ENCODE data around the gene COL28A1. TPM values are rescaled to one million over a fixed set of nuclear protein-coding genes. Genes with fewer than 3 reads are reported as not detected.

The COL28A1 gene
- total and polyA plus RNA-seq, 2 experiments from 2014 or later = 0.31 to 0.70 TPM

DNA sequence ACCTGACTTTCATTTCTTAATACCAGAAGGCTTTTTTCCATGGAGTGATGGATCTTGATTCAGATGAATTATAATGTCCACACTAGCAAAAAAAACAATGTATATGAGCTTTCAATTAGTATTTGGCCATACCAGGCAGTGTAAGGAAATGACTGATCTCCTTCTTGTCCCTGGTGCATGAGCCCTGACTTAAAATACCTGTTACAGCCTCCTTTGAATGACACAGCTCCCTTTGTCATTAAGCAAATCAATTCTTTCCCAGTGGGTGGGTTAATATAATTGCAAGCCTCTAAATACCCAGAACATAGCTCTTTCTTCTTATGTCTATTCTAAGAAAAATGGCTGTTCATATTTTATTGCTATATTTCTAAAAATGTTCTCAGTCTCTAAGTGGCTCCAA lies 188.6 kb downstream of the COL28A1 start:
- peaks cover 41% of the 10 kb centered on the region for H3K9me3 Mint-ChIP-seq
- H3K27ac Mint-ChIP-seq = peak overlapping the region; percentile 69
- Histone ChIP-seq H3K4me2 (peak overlapping the region; percentile 37), H3K79me2 (replicated peaks; ENCODE audit: insufficient read depth) (no peaks in the 10 kb centered on the region), H3K27me3 (ENCODE audit: insufficient read depth) (no peaks in the 10 kb centered on the region), H3K4me3 (no peak overlapping the region), H2AFZ (no peak overlapping the region; the same call in 1 of the 2 replicates), H3K4me1 (ENCODE audit: insufficient read depth) (peaks cover 41% of the 10 kb centered on the region), H3K9me2 (ENCODE audit: insufficient read depth) (0 out of 2 replicates have a peak, but pooled peaks cover 3% of the 10 kb centered on the region), H4K20me1 (replicated peaks; ENCODE audit: insufficient read depth) (no peaks in the 10 kb centered on the region), H3K36me3 (ENCODE audit: insufficient read depth) (0 out of 2 replicates have a peak, but pooled peaks cover 11% of the 10 kb centered on the region), H3K27ac (ENCODE audit: low read depth) (peak overlapping the region; percentile 91), H3F3A (replicated peaks; ENCODE audit: low read depth) (peaks cover 5% of the 10 kb centered on the region; the same call in 1 of the 2 replicates)
- peaks cover 52% of the 10 kb centered on the region for H3K4me1 Mint-ChIP-seq
- H3K4me3 Mint-ChIP-seq = no peak overlapping the region
- H3K36me3 Mint-ChIP-seq (ENCODE audit: low read depth) = peaks cover 43% of the 10 kb centered on the region
- peak; percentile 62 for DNase-seq (ENCODE audit: low spot score)
- peaks cover 4% of the 10 kb centered on the region for H3K27me3 Mint-ChIP-seq (ENCODE audit: insufficient read depth, low read depth, poor library complexity)
- peak; percentile 87 for ATAC-seq
- TF ChIP-seq NANOG (IDR thresholded peaks at IDR 0.05; ENCODE audit: borderline replicate concordance) (peak; percentile 66; the same call in 1 of the 2 replicates), STAT1 (IDR thresholded peaks at IDR 0.05; ENCODE audit: unreplicated experiment) (no peak), CREB1 (CRISPR knock-in tag; IDR thresholded peaks at IDR 0.05; ENCODE audit: low read depth) (no peak)

DNA sequence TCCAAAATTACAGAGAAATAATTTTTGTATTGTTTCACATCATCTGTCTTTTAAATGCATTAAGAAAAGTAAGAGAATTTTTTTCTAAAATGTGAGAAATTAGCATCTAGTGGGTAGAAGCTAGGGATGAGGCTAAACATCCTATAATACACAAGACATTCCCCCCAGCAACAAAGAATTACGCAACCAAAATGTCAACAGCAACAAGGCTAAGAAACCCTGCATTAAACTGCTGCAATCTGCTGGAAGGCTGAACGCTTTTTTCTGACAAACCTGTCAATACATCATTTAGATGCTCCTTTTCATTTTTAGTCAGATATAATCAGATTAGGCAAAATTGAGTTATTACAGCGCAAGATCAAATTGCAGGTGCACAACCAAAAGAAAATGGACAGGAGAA lies 191.1 kb downstream of the COL28A1 start:
- H3K9me2 ChIP-seq (ENCODE audit: insufficient read depth) = no peaks in the 10 kb centered on the region
- peak overlapping the region; percentile 30; the same call in 1 of the 2 replicates for H3K27ac Mint-ChIP-seq
- ATAC-seq = no peak
- TF ChIP-seq JUNB (IDR thresholded peaks at IDR 0.05; ENCODE audit: unreplicated experiment) = no peak
- TF ChIP-seq, protein P1, sequence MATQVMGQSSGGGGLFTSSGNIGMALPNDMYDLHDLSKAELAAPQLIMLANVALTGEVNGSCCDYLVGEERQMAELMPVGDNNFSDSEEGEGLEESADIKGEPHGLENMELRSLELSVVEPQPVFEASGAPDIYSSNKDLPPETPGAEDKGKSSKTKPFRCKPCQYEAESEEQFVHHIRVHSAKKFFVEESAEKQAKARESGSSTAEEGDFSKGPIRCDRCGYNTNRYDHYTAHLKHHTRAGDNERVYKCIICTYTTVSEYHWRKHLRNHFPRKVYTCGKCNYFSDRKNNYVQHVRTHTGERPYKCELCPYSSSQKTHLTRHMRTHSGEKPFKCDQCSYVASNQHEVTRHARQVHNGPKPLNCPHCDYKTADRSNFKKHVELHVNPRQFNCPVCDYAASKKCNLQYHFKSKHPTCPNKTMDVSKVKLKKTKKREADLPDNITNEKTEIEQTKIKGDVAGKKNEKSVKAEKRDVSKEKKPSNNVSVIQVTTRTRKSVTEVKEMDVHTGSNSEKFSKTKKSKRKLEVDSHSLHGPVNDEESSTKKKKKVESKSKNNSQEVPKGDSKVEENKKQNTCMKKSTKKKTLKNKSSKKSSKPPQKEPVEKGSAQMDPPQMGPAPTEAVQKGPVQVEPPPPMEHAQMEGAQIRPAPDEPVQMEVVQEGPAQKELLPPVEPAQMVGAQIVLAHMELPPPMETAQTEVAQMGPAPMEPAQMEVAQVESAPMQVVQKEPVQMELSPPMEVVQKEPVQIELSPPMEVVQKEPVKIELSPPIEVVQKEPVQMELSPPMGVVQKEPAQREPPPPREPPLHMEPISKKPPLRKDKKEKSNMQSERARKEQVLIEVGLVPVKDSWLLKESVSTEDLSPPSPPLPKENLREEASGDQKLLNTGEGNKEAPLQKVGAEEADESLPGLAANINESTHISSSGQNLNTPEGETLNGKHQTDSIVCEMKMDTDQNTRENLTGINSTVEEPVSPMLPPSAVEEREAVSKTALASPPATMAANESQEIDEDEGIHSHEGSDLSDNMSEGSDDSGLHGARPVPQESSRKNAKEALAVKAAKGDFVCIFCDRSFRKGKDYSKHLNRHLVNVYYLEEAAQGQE (IDR thresholded peaks at IDR 0.05; ENCODE audit: unreplicated experiment) = no peak
- no peak for TF ChIP-seq CREB1 (CRISPR knock-in tag; IDR thresholded peaks at IDR 0.05; ENCODE audit: low read depth)
- TF ChIP-seq, protein P2, sequence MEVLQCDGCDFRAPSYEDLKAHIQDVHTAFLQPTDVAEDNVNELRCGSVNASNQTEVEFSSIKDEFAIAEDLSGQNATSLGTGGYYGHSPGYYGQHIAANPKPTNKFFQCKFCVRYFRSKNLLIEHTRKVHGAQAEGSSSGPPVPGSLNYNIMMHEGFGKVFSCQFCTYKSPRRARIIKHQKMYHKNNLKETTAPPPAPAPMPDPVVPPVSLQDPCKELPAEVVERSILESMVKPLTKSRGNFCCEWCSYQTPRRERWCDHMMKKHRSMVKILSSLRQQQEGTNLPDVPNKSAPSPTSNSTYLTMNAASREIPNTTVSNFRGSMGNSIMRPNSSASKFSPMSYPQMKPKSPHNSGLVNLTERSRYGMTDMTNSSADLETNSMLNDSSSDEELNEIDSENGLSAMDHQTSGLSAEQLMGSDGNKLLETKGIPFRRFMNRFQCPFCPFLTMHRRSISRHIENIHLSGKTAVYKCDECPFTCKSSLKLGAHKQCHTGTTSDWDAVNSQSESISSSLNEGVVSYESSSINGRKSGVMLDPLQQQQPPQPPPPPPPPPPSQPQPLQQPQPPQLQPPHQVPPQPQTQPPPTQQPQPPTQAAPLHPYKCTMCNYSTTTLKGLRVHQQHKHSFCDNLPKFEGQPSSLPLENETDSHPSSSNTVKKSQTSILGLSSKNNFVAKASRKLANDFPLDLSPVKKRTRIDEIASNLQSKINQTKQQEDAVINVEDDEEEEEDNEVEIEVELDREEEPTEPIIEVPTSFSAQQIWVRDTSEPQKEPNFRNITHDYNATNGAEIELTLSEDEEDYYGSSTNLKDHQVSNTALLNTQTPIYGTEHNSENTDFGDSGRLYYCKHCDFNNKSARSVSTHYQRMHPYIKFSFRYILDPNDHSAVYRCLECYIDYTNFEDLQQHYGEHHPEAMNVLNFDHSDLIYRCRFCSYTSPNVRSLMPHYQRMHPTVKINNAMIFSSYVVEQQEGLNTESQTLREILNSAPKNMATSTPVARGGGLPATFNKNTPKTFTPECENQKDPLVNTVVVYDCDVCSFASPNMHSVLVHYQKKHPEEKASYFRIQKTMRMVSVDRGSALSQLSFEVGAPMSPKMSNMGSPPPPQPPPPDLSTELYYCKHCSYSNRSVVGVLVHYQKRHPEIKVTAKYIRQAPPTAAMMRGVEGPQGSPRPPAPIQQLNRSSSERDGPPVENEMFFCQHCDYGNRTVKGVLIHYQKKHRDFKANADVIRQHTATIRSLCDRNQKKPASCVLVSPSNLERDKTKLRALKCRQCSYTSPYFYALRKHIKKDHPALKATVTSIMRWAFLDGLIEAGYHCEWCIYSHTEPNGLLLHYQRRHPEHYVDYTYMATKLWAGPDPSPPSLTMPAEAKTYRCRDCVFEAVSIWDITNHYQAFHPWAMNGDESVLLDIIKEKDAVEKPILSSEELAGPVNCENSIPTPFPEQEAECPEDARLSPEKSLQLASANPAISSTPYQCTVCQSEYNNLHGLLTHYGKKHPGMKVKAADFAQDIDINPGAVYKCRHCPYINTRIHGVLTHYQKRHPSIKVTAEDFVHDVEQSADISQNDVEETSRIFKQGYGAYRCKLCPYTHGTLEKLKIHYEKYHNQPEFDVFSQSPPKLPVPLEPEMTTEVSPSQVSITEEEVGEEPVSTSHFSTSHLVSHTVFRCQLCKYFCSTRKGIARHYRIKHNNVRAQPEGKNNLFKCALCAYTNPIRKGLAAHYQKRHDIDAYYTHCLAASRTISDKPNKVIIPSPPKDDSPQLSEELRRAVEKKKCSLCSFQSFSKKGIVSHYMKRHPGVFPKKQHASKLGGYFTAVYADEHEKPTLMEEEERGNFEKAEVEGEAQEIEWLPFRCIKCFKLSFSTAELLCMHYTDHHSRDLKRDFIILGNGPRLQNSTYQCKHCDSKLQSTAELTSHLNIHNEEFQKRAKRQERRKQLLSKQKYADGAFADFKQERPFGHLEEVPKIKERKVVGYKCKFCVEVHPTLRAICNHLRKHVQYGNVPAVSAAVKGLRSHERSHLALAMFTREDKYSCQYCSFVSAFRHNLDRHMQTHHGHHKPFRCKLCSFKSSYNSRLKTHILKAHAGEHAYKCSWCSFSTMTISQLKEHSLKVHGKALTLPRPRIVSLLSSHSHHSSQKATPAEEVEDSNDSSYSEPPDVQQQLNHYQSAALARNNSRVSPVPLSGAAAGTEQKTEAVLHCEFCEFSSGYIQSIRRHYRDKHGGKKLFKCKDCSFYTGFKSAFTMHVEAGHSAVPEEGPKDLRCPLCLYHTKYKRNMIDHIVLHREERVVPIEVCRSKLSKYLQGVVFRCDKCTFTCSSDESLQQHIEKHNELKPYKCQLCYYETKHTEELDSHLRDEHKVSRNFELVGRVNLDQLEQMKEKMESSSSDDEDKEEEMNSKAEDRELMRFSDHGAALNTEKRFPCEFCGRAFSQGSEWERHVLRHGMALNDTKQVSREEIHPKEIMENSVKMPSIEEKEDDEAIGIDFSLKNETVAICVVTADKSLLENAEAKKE (CRISPR knock-in tag; IDR thresholded peaks at IDR 0.05) = no peak
- TF ChIP-seq, protein P3, sequence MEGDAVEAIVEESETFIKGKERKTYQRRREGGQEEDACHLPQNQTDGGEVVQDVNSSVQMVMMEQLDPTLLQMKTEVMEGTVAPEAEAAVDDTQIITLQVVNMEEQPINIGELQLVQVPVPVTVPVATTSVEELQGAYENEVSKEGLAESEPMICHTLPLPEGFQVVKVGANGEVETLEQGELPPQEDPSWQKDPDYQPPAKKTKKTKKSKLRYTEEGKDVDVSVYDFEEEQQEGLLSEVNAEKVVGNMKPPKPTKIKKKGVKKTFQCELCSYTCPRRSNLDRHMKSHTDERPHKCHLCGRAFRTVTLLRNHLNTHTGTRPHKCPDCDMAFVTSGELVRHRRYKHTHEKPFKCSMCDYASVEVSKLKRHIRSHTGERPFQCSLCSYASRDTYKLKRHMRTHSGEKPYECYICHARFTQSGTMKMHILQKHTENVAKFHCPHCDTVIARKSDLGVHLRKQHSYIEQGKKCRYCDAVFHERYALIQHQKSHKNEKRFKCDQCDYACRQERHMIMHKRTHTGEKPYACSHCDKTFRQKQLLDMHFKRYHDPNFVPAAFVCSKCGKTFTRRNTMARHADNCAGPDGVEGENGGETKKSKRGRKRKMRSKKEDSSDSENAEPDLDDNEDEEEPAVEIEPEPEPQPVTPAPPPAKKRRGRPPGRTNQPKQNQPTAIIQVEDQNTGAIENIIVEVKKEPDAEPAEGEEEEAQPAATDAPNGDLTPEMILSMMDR (conservative IDR thresholded peaks at IDR 0.05; ENCODE audit: low read depth in 2 of 2) = no peak
- no peak for TF ChIP-seq ZNF114 (CRISPR knock-in tag; IDR thresholded peaks at IDR 0.05)
- TF ChIP-seq EZH2phosphoT487 (IDR thresholded peaks at IDR 0.05; ENCODE audit: unreplicated experiment) = no peak
- no peak for TF ChIP-seq EZH2 (IDR thresholded peaks at IDR 0.05; ENCODE audit: low read depth, unreplicated experiment)
- TF ChIP-seq STAT1 (IDR thresholded peaks at IDR 0.05; ENCODE audit: unreplicated experiment) = no peak

More for the DNA sequence above, 191.1 kb downstream of the COL28A1 start:
- peaks cover 37% of the 10 kb centered on the region for H3K4me1 Mint-ChIP-seq
- Histone ChIP-seq H3K27ac (ENCODE audit: low read depth) (no peak overlapping the region), H3K27me3 (ENCODE audit: insufficient read depth) (no peaks in the 10 kb centered on the region), H3K79me2 (replicated peaks; ENCODE audit: insufficient read depth) (no peaks in the 10 kb centered on the region), H3F3A (replicated peaks; ENCODE audit: low read depth) (no peaks in the 10 kb centered on the region), H3K4me3 (no peak overlapping the region), H3K4me2 (no peak overlapping the region), H3K36me3 (ENCODE audit: insufficient read depth) (no peaks in the 10 kb centered on the region), H4K20me1 (replicated peaks; ENCODE audit: insufficient read depth) (no peaks in the 10 kb centered on the region), H3K4me1 (ENCODE audit: insufficient read depth) (peaks cover 41% of the 10 kb centered on the region), H2AFZ (no peak overlapping the region)
- no peak overlapping the region for H3K4me3 Mint-ChIP-seq
- H3K36me3 Mint-ChIP-seq (ENCODE audit: low read depth) = peaks cover 20% of the 10 kb centered on the region
- no peak for DNase-seq (ENCODE audit: low spot score)
- peaks cover 18% of the 10 kb centered on the region for H3K9me3 Mint-ChIP-seq
- H3K27me3 Mint-ChIP-seq (ENCODE audit: insufficient read depth, low read depth, poor library complexity) = peaks cover under 1% of the 10 kb centered on the region
